AG04449 (cell line): ENCODE results near the gene ESPNL.

Source experiments
- CTCF ChIA-PET: fragments of 350-600 bp; formaldehyde crosslinking; extraction: SDS; loops from one replicate; lab custom pipeline; 2021; ENCODE audit warnings: antibody characterized with exemption; lab: Yijun Ruan, JAX
- POLR2A ChIA-PET: fragments of 400-600, 350-600 bp; formaldehyde crosslinking; extraction: SDS; loops from one replicate; lab custom pipeline; 2020; ENCODE audit warnings: antibody characterized with exemption, inconsistent platforms; lab: Yijun Ruan, JAX
- DNase-seq: peaks from one replicate; pipeline ENCODE4 v3.0.0-alpha.2; 2010; ENCODE audit warnings: low read depth, low spot score
- H3K4me3 ChIP-seq: 2 replicates; pipeline ENCODE4 v1.5.1; 2011; ENCODE audit warnings: low read depth, mild to moderate bottlenecking, control low read depth, low read length
- CTCF ChIP-seq: IDR thresholded peaks from one replicate; pipeline ENCODE4 v1.5.1; 2011; ENCODE audit warnings: mild to moderate bottlenecking, moderate library complexity, low read length, control low read depth, inconsistent platforms; ENCODE audit not compliant: insufficient read depth; ENCODE audit errors: missing control alignments

The ESPNL gene

GRCh38 chr2:238126775-238127164 is 26.6 kb downstream of the ESPNL start:
- no peak for DNase-seq
- POLR2A ChIA-PET = interaction anchor here (0.8 kb wide), 1 partner anchor 37 kb away, joined by 3 read pairs; no protein-coding TSS in a partner anchor
- no peak overlapping the region for H3K4me3 ChIP-seq
- CTCF ChIA-PET = interaction anchor here (0.6 to 2.0 kb wide), 3 partner anchors 11 to 136 kb away, joined by 3 to 13 read pairs (median 3); partner anchors contain the start of gene KLHL30
- TF ChIP-seq CTCF = no peak

- H3K4me3 ChIP-seq = peak overlapping the region; percentile 38
- peak; percentile 37 for TF ChIP-seq CTCF
- ChIA-PET CTCF (interaction anchor here (0.6 to 2.0 kb wide), 3 partner anchors 10 to 135 kb away, joined by 3 to 13 read pairs (median 3); partner anchors contain the start of gene KLHL30), POLR2A (interaction anchor here (0.8 kb wide), 1 partner anchor 37 kb away, joined by 3 read pairs; no protein-coding TSS in a partner anchor)
- DNase-seq = no peak
Observed at GRCh38 chr2:238127165-238128060, 27.3 kb downstream of the ESPNL start.

GRCh38 chr2:238128061-238128440 is 27.9 kb downstream of the ESPNL start:
- CTCF ChIA-PET = interaction anchor here (2.0 kb wide), 1 partner anchor 9 kb away, joined by 13 read pairs; the partner anchor contains the start of gene KLHL30
- POLR2A ChIA-PET = no interaction called here
- no peak overlapping the region; the same call in 1 of the 2 replicates for H3K4me3 ChIP-seq
- no peak for TF ChIP-seq CTCF
- no peak for DNase-seq

- POLR2A ChIA-PET = no interaction called here
- DNase-seq = no peak
- no peak for TF ChIP-seq CTCF
- CTCF ChIA-PET = interaction anchor here (2.0 kb wide), 1 partner anchor 9 kb away, joined by 13 read pairs; the partner anchor contains the start of gene KLHL30
- no peak overlapping the region for H3K4me3 ChIP-seq
Observed at GRCh38 chr2:238128534-238129001, 28.4 kb downstream of the ESPNL start.

GRCh38 chr2:238129166-238130010 is 29.2 kb downstream of the ESPNL start:
- TF ChIP-seq CTCF = no peak
- DNase-seq = no peak
- ChIA-PET POLR2A (no interaction called here), CTCF (no interaction called here)
- H3K4me3 ChIP-seq = no peak overlapping the region
